ENCODE results near the gene MACROD1. TPM values are rescaled to one million over a fixed set of nuclear protein-coding genes. Genes with fewer than 3 reads are reported as not detected.

MACROD1 gene
- total RNA-seq, 4 donors from 2014 or later = 30.6 to 45.0 (median 35.0) TPM

DNA sequence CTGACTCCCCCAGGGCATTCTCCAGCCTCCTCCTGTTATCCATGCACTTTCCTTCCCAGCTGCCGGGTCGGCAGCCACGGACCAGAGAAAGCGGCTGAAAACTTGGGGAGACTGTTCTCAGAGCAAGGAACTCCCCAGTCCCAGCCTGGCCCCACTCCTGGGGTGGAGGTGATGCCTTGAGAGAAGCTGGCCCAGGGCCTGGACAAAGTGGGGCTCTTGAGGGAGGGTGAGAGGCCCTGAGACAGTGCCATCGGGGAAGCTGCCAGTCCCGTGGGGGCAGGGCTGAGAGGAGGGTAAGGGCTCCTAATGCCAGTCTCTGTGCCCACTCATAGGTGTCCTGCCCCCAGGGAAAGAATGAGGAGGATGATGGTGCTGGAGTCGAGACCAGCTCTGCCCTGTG, 76.4 kb downstream of the MACROD1 start:
- H3K27ac ChIP-seq = peak overlapping the region in 3 of 4 donors; percentile 27 to 83 (median 71)
- TF ChIP-seq EP300 (IDR thresholded peaks at IDR 0.05) (no peak), POLR2A (IDR thresholded peaks at IDR 0.05) (no peak)
- TF ChIP-seq, protein P1, sequence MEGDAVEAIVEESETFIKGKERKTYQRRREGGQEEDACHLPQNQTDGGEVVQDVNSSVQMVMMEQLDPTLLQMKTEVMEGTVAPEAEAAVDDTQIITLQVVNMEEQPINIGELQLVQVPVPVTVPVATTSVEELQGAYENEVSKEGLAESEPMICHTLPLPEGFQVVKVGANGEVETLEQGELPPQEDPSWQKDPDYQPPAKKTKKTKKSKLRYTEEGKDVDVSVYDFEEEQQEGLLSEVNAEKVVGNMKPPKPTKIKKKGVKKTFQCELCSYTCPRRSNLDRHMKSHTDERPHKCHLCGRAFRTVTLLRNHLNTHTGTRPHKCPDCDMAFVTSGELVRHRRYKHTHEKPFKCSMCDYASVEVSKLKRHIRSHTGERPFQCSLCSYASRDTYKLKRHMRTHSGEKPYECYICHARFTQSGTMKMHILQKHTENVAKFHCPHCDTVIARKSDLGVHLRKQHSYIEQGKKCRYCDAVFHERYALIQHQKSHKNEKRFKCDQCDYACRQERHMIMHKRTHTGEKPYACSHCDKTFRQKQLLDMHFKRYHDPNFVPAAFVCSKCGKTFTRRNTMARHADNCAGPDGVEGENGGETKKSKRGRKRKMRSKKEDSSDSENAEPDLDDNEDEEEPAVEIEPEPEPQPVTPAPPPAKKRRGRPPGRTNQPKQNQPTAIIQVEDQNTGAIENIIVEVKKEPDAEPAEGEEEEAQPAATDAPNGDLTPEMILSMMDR (IDR thresholded peaks at IDR 0.05) = no peak
- no peak for DNase-seq (ENCODE audit: low spot score in 2 of 2)
- peaks cover 0 to 99% (median 33%) of the 10 kb centered on the region in 4 donors for H3K4me1 ChIP-seq
- H3K4me3 ChIP-seq = no peak overlapping the region
- 72 to 75% methylated on average over 6 to 7 of the region's 7 CpGs for WGBS, 2 donors
- no peaks in the 10 kb centered on the region for H3K27me3 ChIP-seq
- no peaks in the 10 kb centered on the region for H3K9me3 ChIP-seq
- H3K36me3 ChIP-seq = no peaks in the 10 kb centered on the region

- 74 to 86% methylated on average over 6 to 11 of the region's 15 CpGs for WGBS, 2 donors
- Histone ChIP-seq H3K9me3 (no peaks in the 10 kb centered on the region), H3K27me3 (no peaks in the 10 kb centered on the region), H3K4me3 (no peak overlapping the region), H3K36me3 (no peaks in the 10 kb centered on the region), H3K4me1 (peaks cover 0 to 99% (median 32%) of the 10 kb centered on the region in 4 donors), H3K27ac (peak overlapping the region in 3 of 4 donors; percentile 9 to 83 (median 71))
- TF ChIP-seq POLR2A (IDR thresholded peaks at IDR 0.05) (no peak), EP300 (IDR thresholded peaks at IDR 0.05) (no peak)
- TF ChIP-seq, protein P1 (IDR thresholded peaks at IDR 0.05) = no peak
- DNase-seq (ENCODE audit: low spot score in 2 of 2) = no peak
Measured at GRCh38 chr11:64089027-64089360, 76.9 kb downstream of the MACROD1 start.

- H3K4me1 ChIP-seq = peaks cover 0 to 99% (median 29%) of the 10 kb centered on the region in 4 donors
- peak overlapping the region in 3 of 4 donors; percentile 9 to 83 (median 71) for H3K27ac ChIP-seq
- WGBS, 2 donors = 73 to 74% methylated on average over 24 to 26 of the region's 26 CpGs
- H3K27me3 ChIP-seq = no peaks in the 10 kb centered on the region
- H3K9me3 ChIP-seq = no peaks in the 10 kb centered on the region
- H3K36me3 ChIP-seq = no peaks in the 10 kb centered on the region
- DNase-seq (ENCODE audit: low spot score in 2 of 2) = no peak
- TF ChIP-seq POLR2A (IDR thresholded peaks at IDR 0.05) (no peak), EP300 (IDR thresholded peaks at IDR 0.05) (no peak)
- TF ChIP-seq, protein P1 (IDR thresholded peaks at IDR 0.05) = peak in 2 of 5 experiments; percentile 15 to 26
- H3K4me3 ChIP-seq = no peak overlapping the region
Measured at GRCh38 chr11:64088162-64089026, 77.5 kb downstream of the MACROD1 start.

GRCh38 chr11:64086258-64087123, 79.4 kb downstream of the MACROD1 start:
- TF ChIP-seq POLR2A (IDR thresholded peaks at IDR 0.05) = no peak
- TF ChIP-seq, protein P1 (IDR thresholded peaks at IDR 0.05) = no peak
- TF ChIP-seq EP300 (IDR thresholded peaks at IDR 0.05) = no peak
- DNase-seq (ENCODE audit: low spot score in 2 of 2) = peak; percentile 20 to 36
- H3K4me1 ChIP-seq = peaks cover 0 to 80% (median 17%) of the 10 kb centered on the region in 4 donors

More at GRCh38 chr11:64086258-64087123, 79.4 kb downstream of the MACROD1 start:
- Histone ChIP-seq H3K4me3 (no peak overlapping the region), H3K36me3 (no peaks in the 10 kb centered on the region), H3K27ac (peak overlapping the region in 2 of 4 donors; percentile 61 to 83), H3K27me3 (no peaks in the 10 kb centered on the region), H3K9me3 (no peaks in the 10 kb centered on the region)
- 48 to 60% methylated on average over 20 of the region's 20 CpGs for WGBS, 2 donors
